GM12878 (cell line): ENCODE results near the gene UNC5B. TPM values are rescaled to one million over a fixed set of nuclear protein-coding genes. Genes with fewer than 3 reads are reported as not detected.

Source experiments
- ATAC-seq: fragments of 200-7000 bp; cut with Tn5 transposase; 3 replicates; pipeline ENCODE4 v1.9.1; 2020; ENCODE audit warnings: mild to moderate bottlenecking, moderate library complexity
- BruUV-seq: library from RNA; stranded (reverse); fragments of 400-500 nt; replicated peaks from 2 replicates; lab custom pipeline; 2021; lab: Mats Ljungman, UMichigan
- CTCF ChIA-PET: fragments of 300-600 bp; sonication (Branson Sonifier 250); formaldehyde crosslinking; extraction: SDS; loops from one replicate; lab custom pipeline; 2021; ENCODE audit warnings: inconsistent platforms; lab: Yijun Ruan, JAX
- POLR2A ChIA-PET: fragments of 350-600 bp; formaldehyde crosslinking; extraction: SDS; loops from one replicate; lab custom pipeline; 2021; ENCODE audit warnings: inconsistent platforms; lab: Charles Lee
- RAD21 ChIA-PET: fragments of 300-600 bp; sonication (Branson Sonifier 250); formaldehyde crosslinking; loops from one replicate; lab custom pipeline; 2023; ENCODE audit warnings: antibody characterized with exemption; ENCODE audit not compliant: unreplicated experiment; lab: Charles Lee
- SMC1A ChIA-PET: fragments of 300-600 bp; sonication (Branson Sonifier 250); formaldehyde crosslinking; loops from one replicate; lab custom pipeline; 2023; ENCODE audit not compliant: unreplicated experiment, uncharacterized antibody; lab: Charles Lee
- DNase-seq: peaks from one replicate; pipeline ENCODE4 v3.0.0-alpha.2; 2011; ENCODE audit warnings: low read depth, low spot score
- FAIRE-seq: peaks from 3 replicates; lab custom pipeline; 2011; peaks lifted over from hg19 to GRCh38; lab: Jason Lieb, UNC
- H2AFZ ChIP-seq: 2 replicates; pipeline ENCODE4 v1.6.0; 2011; ENCODE audit warnings: low read depth, low read length, control low read depth; ENCODE audit not compliant: control insufficient read depth
- H3K27ac ChIP-seq: 2 replicates; pipeline ENCODE4 v1.5.1; 2011; ENCODE audit warnings: control low read depth; ENCODE audit not compliant: control insufficient read depth, insufficient read depth
- H3K27me3 ChIP-seq, 2 experiments: replicated peaks in 1 of 2; 2 replicates each; pipeline versions ENCODE4 v1.6.0 to v1.6.1; 2011; ENCODE audit warnings: low read length in 1 of 2; ENCODE audit not compliant: control insufficient read depth in 2 of 2, insufficient read depth in 2 of 2
- H3K36me3 ChIP-seq, 2 experiments: 2 replicates each; pipeline ENCODE4 v1.5.1; 2011; ENCODE audit warnings: low read length in 1 of 2; ENCODE audit not compliant: control insufficient read depth in 2 of 2, insufficient read depth in 2 of 2
- H3K4me1 ChIP-seq: 2 replicates; pipeline ENCODE4 v1.6.1; 2011; ENCODE audit warnings: mild to moderate bottlenecking, low read length, moderate library complexity, mixed read lengths; ENCODE audit not compliant: control insufficient read depth, insufficient read depth
- H3K4me2 ChIP-seq: 2 replicates; pipeline ENCODE4 v1.6.0; 2011; ENCODE audit warnings: control low read depth; ENCODE audit not compliant: control insufficient read depth, insufficient read depth
- H3K4me3 ChIP-seq: fragments of 200-600 bp; sonication (generic); 2 replicates; pipeline ENCODE4 v1.5.1; 2016
- H3K79me2 ChIP-seq: 2 replicates; pipeline ENCODE4 v1.6.0; 2011; ENCODE audit warnings: low read length; ENCODE audit not compliant: control insufficient read depth, insufficient read depth
- H3K9ac ChIP-seq: 2 replicates; pipeline ENCODE4 v1.8.0; 2011; ENCODE audit warnings: low read length, control low read depth, mixed read lengths; ENCODE audit not compliant: control insufficient read depth, insufficient read depth
- H3K9me3 ChIP-seq: replicated peaks from 3 replicates; pipeline ENCODE4 v1.5.1; 2011; ENCODE audit warnings: mild to moderate bottlenecking, low read length; ENCODE audit not compliant: control insufficient read depth, insufficient read depth
- H4K20me1 ChIP-seq: 2 replicates; pipeline ENCODE4 v1.6.0; 2011; ENCODE audit not compliant: control insufficient read depth, insufficient read depth
- BACH1 ChIP-seq: fragments of 450-650 bp; IDR thresholded peaks from 2 replicates; pipeline ENCODE4 v1.6.1; 2017; ENCODE audit warnings: mild to moderate bottlenecking, borderline replicate concordance
- ELK1 ChIP-seq: IDR thresholded peaks from 2 replicates; pipeline ENCODE4 v1.6.1; 2012; ENCODE audit warnings: low read depth, low read length, improper control_type of control experiment
- EZH2 ChIP-seq: IDR thresholded peaks from 2 replicates; pipeline ENCODE4 v1.6.1; 2012; ENCODE audit warnings: low read depth, mild to moderate bottlenecking, control low read depth, inconsistent platforms, low read length, borderline replicate concordance; ENCODE audit not compliant: control insufficient read depth
- FOXK2 ChIP-seq: fragments of 450-650 bp; IDR thresholded peaks from 2 replicates; pipeline ENCODE4 v1.6.1; 2017; ENCODE audit warnings: mild to moderate bottlenecking, moderate library complexity
- IKZF1 ChIP-seq: fragments of 450-650 bp; conservative IDR thresholded peaks from 2 replicates; pipeline ENCODE4 v1.6.1; 2017; ENCODE audit warnings: antibody characterized with exemption, mild to moderate bottlenecking
- MTA3 ChIP-seq: IDR thresholded peaks from 2 replicates; pipeline ENCODE4 v1.6.1; 2012; ENCODE audit warnings: low read length, inconsistent platforms, borderline replicate concordance
- NR2C1 ChIP-seq: fragments of 450-650 bp; IDR thresholded peaks from 2 replicates; pipeline ENCODE4 v1.6.1; 2017; ENCODE audit warnings: antibody characterized with exemption, mild to moderate bottlenecking, moderate library complexity
- NR2C2 ChIP-seq: IDR thresholded peaks from 2 replicates; pipeline ENCODE4 v1.6.1; 2011; ENCODE audit warnings: borderline replicate concordance, low read depth; ENCODE audit not compliant: control insufficient read depth, insufficient read length
- PAX8 ChIP-seq: fragments of 450-650 bp; IDR thresholded peaks from 2 replicates; pipeline ENCODE4 v1.6.1; 2017; ENCODE audit warnings: mild to moderate bottlenecking, moderate library complexity
- POU2F2 ChIP-seq: IDR thresholded peaks from 3 replicates; pipeline ENCODE4 v1.6.1; 2011; ENCODE audit warnings: low read depth, mild to moderate bottlenecking, low read length, borderline replicate concordance
- SPI1 ChIP-seq: IDR thresholded peaks from 2 replicates; pipeline ENCODE4 v1.6.1; 2011; ENCODE audit warnings: low read depth, mild to moderate bottlenecking, low read length, moderate library complexity, borderline replicate concordance; ENCODE audit not compliant: insufficient read depth
- SRF ChIP-seq, 2 experiments: IDR thresholded peaks; 2 replicates each; pipeline ENCODE4 v1.6.1; 2011; ENCODE audit warnings: low read depth in 2 of 2, low read length in 2 of 2, mild to moderate bottlenecking in 1 of 2, moderate library complexity in 1 of 2
- STAT1 ChIP-seq: fragments of 450-650 bp; conservative IDR thresholded peaks from 2 replicates; pipeline ENCODE4 v1.6.1; 2014; ENCODE audit warnings: antibody characterized with exemption, mild to moderate bottlenecking
- STAT3 ChIP-seq: IDR thresholded peaks from 2 replicates; pipeline ENCODE4 v1.6.1; 2011; ENCODE audit warnings: low read depth, low read length, improper control_type of control experiment
- TBL1XR1 ChIP-seq: IDR thresholded peaks from 2 replicates; pipeline ENCODE4 v1.6.1; 2012; ENCODE audit warnings: low read depth, low read length, improper control_type of control experiment
- ZNF622 ChIP-seq: fragments of 450-650 bp; IDR thresholded peaks from 2 replicates; pipeline ENCODE4 v1.6.1; 2017; ENCODE audit warnings: mild to moderate bottlenecking, inconsistent platforms
- WGBS: methylation state at CpG from one replicate; pipeline ENCODE4 v1.1.6; 2016; ENCODE audit warnings: low lambda C conversion rate; ENCODE audit not compliant: insufficient replicate concordance, insufficient coverage; ENCODE audit errors: missing lambda C conversion rate; 5-methylcytosine and 5-hydroxymethylcytosine counted together
- in situ Hi-C: fragments of 300-500 bp; cut with MboI; formaldehyde crosslinking; loops from 9 replicates; pipeline ENCODE4 v1.14.3; 2018; ENCODE audit warnings: mixed read lengths
- intact Hi-C: fragments of 100-400 bp; cut with micrococcal nuclease; formaldehyde crosslinking; loops from one replicate; pipeline ENCODE4 v1.14.2; 2022; ENCODE audit not compliant: unreplicated experiment
- polyA plus RNA-seq, 11 experiments: library from polyadenylated mRNA; depleted of rRNA in 4 of 11; unstranded in 6 of 11; stranded (reverse) in 5 of 11; fragments of >200 nt; fragmentation: Nextera tagmentation in 4 of 11; fragmentation: Illumina TruSeq in 1 of 11; extraction: Ambion mirVana in 4 of 11; extraction: Trizol in 1 of 11; gene quantifications; 1 replicate in 1 of 11; 2 replicates in 10 of 11; pipeline versions ENCODE4 v1.2.1 to v1.2.3, GENCODE V29; 2011 to 2016; ENCODE audit warnings: inconsistent platforms in 2 of 11, missing spikeins in 2 of 11, low read depth in 1 of 11
- total RNA-seq, 4 experiments: library from RNA; depleted of rRNA in 3 of 4; stranded (reverse); fragments of >200 nt in 3 of 4; fragmentation: Illumina TruSeq in 1 of 4; extraction: Trizol in 1 of 4; gene quantifications; 2 replicates each; pipeline versions ENCODE4 v1.2.1 to v1.2.3, GENCODE V29; 2013 to 2021

The UNC5B gene
- total and polyA plus RNA-seq, 10 of the 15 experiments (the other 5 are each of a cell fraction or from before 2014, with no cell fraction given), result 0.03 to 0.08 TPM; not detected in 8

DNA sequence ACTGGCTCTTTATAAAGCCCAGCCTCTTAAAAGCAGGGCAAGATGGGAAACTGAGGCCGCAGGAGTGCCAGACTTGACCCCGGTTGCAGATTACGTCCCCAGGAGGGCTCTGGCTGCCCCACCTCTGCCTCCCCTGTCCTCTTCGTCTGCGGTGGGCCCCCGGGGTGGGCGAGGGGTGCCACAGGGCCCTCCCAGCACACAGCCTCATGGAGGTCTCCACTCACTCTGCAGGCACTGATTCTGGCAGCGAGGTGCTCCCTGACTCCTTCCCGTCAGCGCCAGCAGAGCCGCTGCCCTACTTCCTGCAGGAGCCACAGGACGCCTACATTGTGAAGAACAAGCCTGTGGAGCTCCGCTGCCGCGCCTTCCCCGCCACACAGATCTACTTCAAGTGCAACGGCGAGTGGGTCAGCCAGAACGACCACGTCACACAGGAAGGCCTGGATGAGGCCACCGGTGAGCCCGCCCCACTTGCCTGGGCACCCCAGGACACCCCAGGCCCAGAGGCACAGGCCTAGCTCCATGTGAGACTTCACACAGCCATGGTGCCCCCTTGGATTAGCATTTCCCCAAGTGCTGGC, 67.3 kb downstream of the UNC5B start:
- no peaks in the 10 kb centered on the region for H3K36me3 ChIP-seq
- H4K20me1 ChIP-seq, result no peaks in the 10 kb centered on the region
- RAD21 ChIA-PET, result no interaction called here
- CTCF ChIA-PET, result interaction anchor here (1.0 kb wide), 1 partner anchor 10 kb away, joined by 3 read pairs; no protein-coding TSS in a partner anchor
- POLR2A ChIA-PET, result no interaction called here
- no TSS peak for BruUV-seq
- H3K27ac ChIP-seq, result no peak overlapping the region
- no peak overlapping the region for H3K9ac ChIP-seq
- ATAC-seq, result no peak; the same call in 2 of the 3 replicates
- H3K4me2 ChIP-seq, result no peak overlapping the region
- no peak for TF ChIP-seq EZH2
- TF ChIP-seq SPI1, result no peak
- TF ChIP-seq BACH1, result no peak
- TF ChIP-seq ZNF622, result no peak
- TF ChIP-seq MTA3, result no peak
- no peak for TF ChIP-seq STAT1
- no peak for TF ChIP-seq SRF (IDR thresholded peaks at IDR 0.05; ENCODE audit: low read depth in 2 of 2, low read length in 2 of 2)
- TF ChIP-seq FOXK2, result no peak
- TF ChIP-seq NR2C1, result no peak
- TF ChIP-seq NR2C2, result no peak
- no peak for TF ChIP-seq POU2F2
- no peak for TF ChIP-seq STAT3
- no peak for TF ChIP-seq TBL1XR1
- no peak for TF ChIP-seq ELK1
- TF ChIP-seq PAX8, result no peak
- no peak for TF ChIP-seq IKZF1
- TF ChIP-seq, all 136 proteins: peak for 0
- Histone ChIP-seq H3K4me1 (no peaks in the 10 kb centered on the region), H2AFZ (no peak overlapping the region), H3K9me3 (no peaks in the 10 kb centered on the region; the same call in 2 of the 3 replicates), H3K79me2 (no peaks in the 10 kb centered on the region), H3K4me3 (no peak overlapping the region), H3K27me3 (no peaks in the 10 kb centered on the region; a peak in 1 of 4 replicates)
- SMC1A ChIA-PET, result no interaction called here
- WGBS, result 34% methylated on average over 22 of the region's 22 CpGs
- in situ Hi-C loops, result no loop called here
- no peak for DNase-seq
- FAIRE-seq, result no peak
- intact Hi-C loops, result no loop called here
